ENCODE measurements around the gene BHLHE40. TPM values are rescaled to one million over a fixed set of nuclear protein-coding genes. Genes with fewer than 3 reads are reported as not detected.
A peak's percentile ranks its signal among the peaks of the same experiment; 100 is the strongest.

Gene BHLHE40
- total RNA-seq, 2 experiments from 2014 or later = 209 to 219 TPM

DNA sequence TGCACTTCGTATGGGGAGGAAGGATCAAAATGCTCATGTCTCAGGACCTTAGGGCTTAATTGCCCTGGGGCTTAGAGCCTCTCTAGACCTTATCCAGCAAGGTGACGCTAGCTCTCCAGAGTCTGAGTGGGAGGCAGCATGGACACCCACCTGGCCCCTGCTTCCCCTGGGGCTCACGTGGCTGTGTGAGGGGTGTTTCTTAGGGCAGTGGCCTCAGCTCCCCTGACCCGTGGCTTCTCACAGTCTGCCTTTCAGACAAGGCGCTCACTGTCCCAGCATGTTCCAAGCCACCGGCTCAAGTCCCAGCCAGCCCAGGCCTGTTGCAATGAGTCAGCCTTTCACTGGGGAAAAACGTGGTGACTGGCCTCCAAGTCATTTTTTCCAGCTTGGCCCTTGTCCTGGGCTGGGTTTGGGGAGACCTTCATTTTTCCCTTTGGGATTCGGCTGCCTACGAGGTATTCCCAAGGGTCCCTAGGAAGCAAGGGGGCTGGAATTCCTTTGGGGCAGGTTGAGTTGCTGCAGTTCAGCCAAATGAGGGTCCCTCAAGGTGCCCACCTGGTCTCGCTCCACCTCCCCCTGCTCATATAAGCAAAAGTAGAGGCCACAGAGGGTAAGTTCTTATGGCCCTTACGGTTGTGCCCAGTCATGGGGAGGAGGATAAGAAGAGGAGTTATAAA is 15.7 kb downstream of the BHLHE40 start:
- Mint-ChIP-seq H3K36me3 (ENCODE audit: low read depth) (no peaks in the 10 kb centered on the region), H3K4me3 (no peak overlapping the region), H3K9me3 (ENCODE audit: insufficient read depth) (no peaks in the 10 kb centered on the region), H3K4me1 (ENCODE audit: low read depth) (peaks cover 45% of the 10 kb centered on the region), H3K27ac (no peak overlapping the region), H3K27me3 (ENCODE audit: low read depth) (no peaks in the 10 kb centered on the region)
- POLR2A ChIA-PET = interaction anchor here (1.0 to 8.0 kb wide), 5 partner anchors 8 to 32 kb away, joined by 3 to 73 read pairs (median 4); no protein-coding TSS in a partner anchor
- CTCF ChIA-PET = interaction anchor here (0.6 to 1.4 kb wide), 5 partner anchors 8 to 283 kb away, joined by 3 to 5 read pairs (median 3); no protein-coding TSS in a partner anchor
- DNase-seq (peak; percentile 20), ATAC-seq (no peak)

DNA sequence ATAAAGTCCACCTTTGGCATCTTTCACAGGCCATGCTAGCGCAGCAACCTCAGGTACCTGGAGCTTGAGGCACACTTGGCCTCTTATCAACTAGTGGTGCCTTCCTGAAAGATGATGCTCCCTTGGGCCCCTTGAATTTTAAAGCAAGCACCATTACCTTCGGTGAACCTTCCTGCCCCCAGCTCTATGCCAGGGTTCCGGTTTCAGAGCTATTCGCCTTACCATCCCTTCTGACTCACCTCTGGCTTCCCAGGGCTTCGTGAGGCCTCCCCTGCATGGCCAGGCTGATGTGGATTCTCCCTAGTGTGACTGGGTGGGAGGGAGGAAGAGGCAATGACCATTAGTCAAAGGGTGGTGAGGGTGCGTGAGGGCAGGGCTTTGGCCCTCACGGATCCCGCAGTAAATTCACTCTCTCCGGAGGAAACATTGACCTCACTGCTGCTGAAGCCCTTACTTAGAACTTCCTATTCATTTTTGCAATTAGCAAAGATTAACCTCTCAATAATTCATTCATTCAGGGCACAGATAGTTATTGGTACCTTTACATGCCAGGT is 16.3 kb downstream of the BHLHE40 start:
- ChIA-PET CTCF (interaction anchor here (1.4 kb wide), 1 partner anchor 284 kb away, joined by 4 read pairs; no protein-coding TSS in a partner anchor), POLR2A (interaction anchor here (1.0 to 8.0 kb wide), 2 partner anchors 11 to 32 kb away, joined by 4 to 73 read pairs; no protein-coding TSS in a partner anchor)
- no peak overlapping the region for H3K4me3 Mint-ChIP-seq
- H3K9me3 Mint-ChIP-seq (ENCODE audit: insufficient read depth) = no peaks in the 10 kb centered on the region
- no peak overlapping the region for H3K27ac Mint-ChIP-seq
- H3K36me3 Mint-ChIP-seq (ENCODE audit: low read depth) = no peaks in the 10 kb centered on the region
- no peaks in the 10 kb centered on the region for H3K27me3 Mint-ChIP-seq (ENCODE audit: low read depth)
- peaks cover 50% of the 10 kb centered on the region for H3K4me1 Mint-ChIP-seq (ENCODE audit: low read depth)
- DNase-seq (no peak), ATAC-seq (no peak)

DNA sequence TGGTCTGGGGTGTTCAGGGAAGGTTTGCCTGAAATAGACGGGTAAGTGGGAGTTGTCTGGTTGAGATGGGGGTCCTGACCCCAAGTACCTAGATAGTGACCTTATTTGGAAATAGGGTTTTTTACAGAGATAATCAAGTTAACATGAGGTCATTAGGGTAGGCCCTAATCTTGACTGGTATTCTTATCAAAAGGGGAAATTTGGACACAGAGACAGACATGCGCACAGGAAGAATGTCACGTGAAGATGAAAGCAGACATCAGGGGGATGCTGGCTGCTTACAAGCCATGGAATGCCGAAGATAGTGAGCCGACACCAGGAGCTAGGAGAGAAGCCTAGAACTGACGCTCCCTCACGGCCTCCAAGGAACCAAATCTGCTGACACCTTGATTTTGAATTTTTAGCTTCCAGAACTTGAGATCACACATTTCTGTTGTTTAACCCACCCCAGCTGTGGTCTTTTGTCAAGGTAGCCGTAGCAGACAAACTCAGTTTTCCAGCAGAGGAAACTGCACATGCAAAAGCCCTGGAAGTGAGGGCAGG is 17.1 kb downstream of the BHLHE40 start:
- ATAC-seq (no peak), DNase-seq (no peak)
- ChIA-PET POLR2A (interaction anchor here (0.8 to 8.0 kb wide), 2 partner anchors 12 to 17 kb away, joined by 3 to 73 read pairs; partner anchors contain the start of gene BHLHE40), CTCF (interaction anchor here (0.7 to 1.8 kb wide), 5 partner anchors 9 to 285 kb away, joined by 3 to 8 read pairs (median 3); no protein-coding TSS in a partner anchor)
- H3K4me3 Mint-ChIP-seq = no peak overlapping the region
- H3K27me3 Mint-ChIP-seq (ENCODE audit: low read depth) = no peaks in the 10 kb centered on the region
- H3K9me3 Mint-ChIP-seq (ENCODE audit: insufficient read depth) = no peaks in the 10 kb centered on the region
- no peak overlapping the region for H3K27ac Mint-ChIP-seq
- H3K36me3 Mint-ChIP-seq (ENCODE audit: low read depth) = no peaks in the 10 kb centered on the region
- H3K4me1 Mint-ChIP-seq (ENCODE audit: low read depth) = peaks cover 57% of the 10 kb centered on the region

DNA sequence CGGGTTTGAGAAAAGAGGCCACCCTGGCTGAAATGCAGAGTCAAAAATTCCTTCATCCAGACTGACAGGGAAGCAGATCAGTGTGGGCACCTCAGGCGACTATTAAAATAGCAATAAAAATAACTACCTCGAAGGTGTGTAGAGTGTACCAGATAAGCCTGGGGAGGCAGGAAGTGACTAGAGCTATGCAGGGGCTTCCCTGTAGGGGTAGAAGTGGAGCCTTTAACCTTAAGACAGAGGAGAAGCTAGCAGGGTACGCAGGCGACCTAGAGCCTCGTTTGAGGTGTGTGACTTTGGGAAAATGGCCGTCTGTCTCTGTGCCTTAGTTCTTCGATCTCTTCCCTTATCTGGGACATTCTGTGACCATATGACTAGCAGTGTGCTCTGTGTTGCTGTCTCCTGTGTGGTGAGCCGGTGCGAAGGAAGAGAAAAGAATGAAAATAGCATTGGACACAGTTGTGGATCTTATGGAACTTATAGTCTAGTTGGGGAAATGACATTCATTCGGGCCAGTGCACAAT is 17.6 kb downstream of the BHLHE40 start:
- ATAC-seq = peak; percentile 50
- CTCF ChIA-PET = interaction anchor here (0.6 to 1.8 kb wide), 6 partner anchors 9 to 285 kb away, joined by 3 to 8 read pairs (median 3); no protein-coding TSS in a partner anchor
- H3K9me3 Mint-ChIP-seq (ENCODE audit: insufficient read depth) = no peaks in the 10 kb centered on the region
- peaks cover 63% of the 10 kb centered on the region for H3K4me1 Mint-ChIP-seq (ENCODE audit: low read depth)
- no peaks in the 10 kb centered on the region for H3K27me3 Mint-ChIP-seq (ENCODE audit: low read depth)
- H3K4me3 Mint-ChIP-seq = no peak overlapping the region
- DNase-seq = no peak
- POLR2A ChIA-PET = interaction anchor here (0.8 to 8.0 kb wide), 2 partner anchors 12 to 18 kb away, joined by 3 to 73 read pairs; partner anchors contain the start of gene BHLHE40
- peak overlapping the region; percentile 37 for H3K27ac Mint-ChIP-seq
- no peaks in the 10 kb centered on the region for H3K36me3 Mint-ChIP-seq (ENCODE audit: low read depth)

DNA sequence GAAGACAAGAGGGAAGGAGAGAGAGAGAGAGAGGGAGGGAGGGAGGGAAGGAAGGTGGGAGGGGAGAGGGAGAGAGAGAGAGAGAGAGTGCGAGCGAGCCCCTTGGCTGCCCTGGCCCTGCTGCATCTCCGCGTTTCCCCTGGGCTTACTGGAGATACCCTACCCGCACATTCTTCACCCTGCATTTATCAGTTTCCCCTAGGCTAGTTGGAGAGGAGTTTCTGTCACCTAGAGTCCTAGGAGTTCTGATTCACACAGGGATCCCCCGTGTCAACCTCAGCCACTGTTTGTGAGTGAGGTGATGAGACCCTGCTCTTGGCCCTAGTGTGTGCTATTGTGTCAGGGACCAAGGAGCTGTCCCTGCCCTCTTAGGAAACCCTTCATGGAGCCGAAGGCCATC is 18.7 kb downstream of the BHLHE40 start:
- H3K27ac Mint-ChIP-seq = no peak overlapping the region
- H3K9me3 Mint-ChIP-seq (ENCODE audit: insufficient read depth) = no peaks in the 10 kb centered on the region
- no peaks in the 10 kb centered on the region for H3K36me3 Mint-ChIP-seq (ENCODE audit: low read depth)
- ATAC-seq (no peak), DNase-seq (no peak)
- H3K4me1 Mint-ChIP-seq (ENCODE audit: low read depth) = peaks cover 74% of the 10 kb centered on the region
- H3K27me3 Mint-ChIP-seq (ENCODE audit: low read depth) = no peaks in the 10 kb centered on the region
- ChIA-PET CTCF (interaction anchor here (1.2 to 1.8 kb wide), 2 partner anchors 10 to 28 kb away, joined by 3 to 8 read pairs; no protein-coding TSS in a partner anchor), POLR2A (interaction anchor here (8.0 kb wide), 1 partner anchor 13 kb away, joined by 73 read pairs; no protein-coding TSS in a partner anchor)
- H3K4me3 Mint-ChIP-seq = no peak overlapping the region

DNA sequence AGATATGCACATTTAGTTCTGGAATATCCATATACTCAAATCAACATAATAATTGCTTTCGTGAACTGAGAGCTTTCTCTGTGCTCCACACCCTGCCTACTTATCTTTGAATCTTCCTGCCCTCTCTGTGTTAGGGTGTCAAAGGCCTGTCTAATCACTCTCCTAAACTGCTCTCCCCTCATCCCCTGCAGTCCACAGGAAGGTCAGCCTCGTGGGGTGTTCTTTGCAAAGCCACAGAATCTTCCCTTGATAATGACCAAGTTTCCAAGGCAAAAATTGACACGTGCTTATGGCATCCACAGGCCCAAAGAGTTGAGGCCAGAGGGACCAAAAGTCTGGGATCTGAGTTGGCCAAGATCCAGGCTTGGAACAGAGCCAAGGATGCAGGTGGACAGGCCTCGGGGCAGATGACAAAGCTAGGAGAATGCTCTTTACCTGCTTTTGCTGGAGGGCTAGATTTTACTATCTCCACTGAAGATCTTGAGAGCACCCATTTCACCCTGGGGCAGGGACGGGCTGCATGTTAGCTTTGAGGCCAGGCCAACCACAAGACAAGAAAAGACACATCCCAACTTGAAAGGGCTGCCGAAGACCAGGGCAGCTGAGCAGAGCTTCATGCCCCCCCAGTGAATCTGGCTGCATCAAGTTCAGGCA is 20.4 kb downstream of the BHLHE40 start:
- H3K4me3 Mint-ChIP-seq = no peak overlapping the region
- no peaks in the 10 kb centered on the region for H3K9me3 Mint-ChIP-seq (ENCODE audit: insufficient read depth)
- CTCF ChIA-PET = interaction anchor here (0.8 to 4.8 kb wide), 11 partner anchors 12 to 289 kb away, joined by 3 to 23 read pairs (median 4); no protein-coding TSS in a partner anchor
- H3K27ac Mint-ChIP-seq = peak overlapping the region; percentile 73
- peak; percentile 52 for ATAC-seq
- peaks cover 77% of the 10 kb centered on the region for H3K4me1 Mint-ChIP-seq (ENCODE audit: low read depth)
- no peaks in the 10 kb centered on the region for H3K27me3 Mint-ChIP-seq (ENCODE audit: low read depth)
- H3K36me3 Mint-ChIP-seq (ENCODE audit: low read depth) = no peaks in the 10 kb centered on the region
- POLR2A ChIA-PET = interaction anchor here (0.5 to 8.0 kb wide), 8 partner anchors 11 to 178 kb away, joined by 3 to 73 read pairs (median 3); partner anchors contain the start of gene BHLHE40
- DNase-seq = peak; percentile 60

DNA sequence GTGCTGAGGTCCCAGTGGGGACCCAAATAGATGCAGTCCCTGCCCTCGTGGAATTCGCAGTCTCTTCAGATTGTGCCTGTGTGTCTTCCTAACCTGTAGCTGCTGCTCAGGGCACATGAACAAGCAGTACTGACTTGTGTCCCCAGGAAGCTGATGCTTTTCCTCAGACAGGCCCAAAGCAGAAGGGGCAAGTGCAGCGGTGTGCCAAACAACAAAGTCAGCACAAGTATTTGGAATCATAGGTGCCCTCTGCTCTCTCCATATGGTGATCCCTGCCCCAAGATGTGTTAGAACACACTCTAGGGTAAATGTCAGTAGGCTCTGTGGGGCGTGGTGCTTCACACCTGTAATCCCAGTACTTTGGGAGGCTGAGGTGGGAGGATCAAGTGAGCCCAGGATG is 21.9 kb downstream of the BHLHE40 start:
- no peaks in the 10 kb centered on the region for H3K9me3 Mint-ChIP-seq (ENCODE audit: insufficient read depth)
- ATAC-seq = no peak
- DNase-seq = no peak

DNA sequence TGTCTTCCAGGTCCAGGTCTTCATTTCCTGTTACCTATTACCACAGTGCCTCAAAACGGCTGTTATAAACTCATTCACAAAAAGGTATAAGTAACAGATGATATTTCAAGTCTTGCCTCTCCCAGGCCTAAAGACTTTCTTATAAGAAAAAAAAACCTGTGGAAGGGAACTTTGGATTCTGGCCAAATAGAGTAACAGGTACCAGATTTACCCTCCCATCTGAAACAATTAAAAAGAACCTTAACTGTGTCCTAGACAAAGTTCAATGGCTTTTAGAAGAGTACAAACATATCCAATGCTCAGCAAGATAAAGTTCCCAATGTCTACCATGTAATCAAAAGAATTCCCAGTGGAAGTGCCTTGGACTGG is 22.6 kb downstream of the BHLHE40 start:
- ChIA-PET POLR2A (interaction anchor here (2.1 to 8.0 kb wide), 4 partner anchors 10 to 23 kb away, joined by 9 to 73 read pairs (median 18); partner anchors contain the start of gene BHLHE40), CTCF (interaction anchor here (0.8 to 4.8 kb wide), 9 partner anchors 10 to 291 kb away, joined by 3 to 23 read pairs (median 4); partner anchors contain the start of gene BHLHE40)
- Mint-ChIP-seq H3K4me1 (ENCODE audit: low read depth) (peaks cover 84% of the 10 kb centered on the region), H3K27ac (peak overlapping the region; percentile 84), H3K27me3 (ENCODE audit: low read depth) (no peaks in the 10 kb centered on the region), H3K4me3 (no peak overlapping the region), H3K9me3 (ENCODE audit: insufficient read depth) (no peaks in the 10 kb centered on the region), H3K36me3 (ENCODE audit: low read depth) (no peaks in the 10 kb centered on the region)
- DNase-seq (no peak), ATAC-seq (no peak)

More for the DNA sequence above, 21.9 kb downstream of the BHLHE40 start:
- no peaks in the 10 kb centered on the region for H3K27me3 Mint-ChIP-seq (ENCODE audit: low read depth)
- H3K36me3 Mint-ChIP-seq (ENCODE audit: low read depth) = no peaks in the 10 kb centered on the region
- no peak overlapping the region for H3K4me3 Mint-ChIP-seq
- ChIA-PET POLR2A (interaction anchor here (1.5 to 8.0 kb wide), 5 partner anchors 11 to 169 kb away, joined by 5 to 73 read pairs (median 17); partner anchors contain the start of gene BHLHE40), CTCF (interaction anchor here (0.8 to 4.8 kb wide), 8 partner anchors 10 to 290 kb away, joined by 3 to 23 read pairs (median 4); partner anchors contain the start of gene BHLHE40)
- H3K27ac Mint-ChIP-seq = peak overlapping the region; percentile 48
- H3K4me1 Mint-ChIP-seq (ENCODE audit: low read depth) = peaks cover 85% of the 10 kb centered on the region

DNA sequence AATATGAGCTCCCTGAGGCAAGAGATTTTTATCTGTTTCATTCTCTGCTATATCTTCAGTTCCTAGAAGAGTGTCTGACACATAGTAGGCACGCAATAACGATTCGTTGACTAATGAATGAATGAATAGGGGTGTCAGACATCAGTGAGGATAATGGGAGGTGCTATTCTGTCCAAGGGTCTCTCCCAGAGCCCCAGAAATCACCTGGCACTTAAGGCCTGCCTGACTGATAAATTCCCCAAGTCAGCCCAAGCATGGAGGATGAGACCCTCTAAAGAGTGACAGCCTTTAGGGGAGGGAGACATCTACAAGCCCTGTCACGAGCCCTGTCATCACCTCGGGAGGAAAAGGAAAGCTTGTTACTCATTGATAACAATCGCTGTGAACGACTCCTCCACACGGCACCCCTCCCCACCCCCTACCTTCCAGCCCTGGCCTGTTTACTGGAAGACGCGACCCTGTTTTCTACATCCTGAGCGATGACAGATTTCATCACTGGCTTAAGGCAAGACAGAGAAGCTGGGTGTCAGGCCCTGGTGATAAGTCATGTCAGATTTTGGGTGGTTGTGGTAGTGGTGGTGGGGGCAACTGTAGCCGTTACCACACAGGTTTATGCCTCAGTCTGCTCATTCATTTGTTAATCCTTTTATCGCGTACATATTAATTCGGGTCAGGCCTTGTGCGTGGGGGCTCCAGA is 23.1 kb downstream of the BHLHE40 start:
- peak; percentile 50 for ATAC-seq

DNA sequence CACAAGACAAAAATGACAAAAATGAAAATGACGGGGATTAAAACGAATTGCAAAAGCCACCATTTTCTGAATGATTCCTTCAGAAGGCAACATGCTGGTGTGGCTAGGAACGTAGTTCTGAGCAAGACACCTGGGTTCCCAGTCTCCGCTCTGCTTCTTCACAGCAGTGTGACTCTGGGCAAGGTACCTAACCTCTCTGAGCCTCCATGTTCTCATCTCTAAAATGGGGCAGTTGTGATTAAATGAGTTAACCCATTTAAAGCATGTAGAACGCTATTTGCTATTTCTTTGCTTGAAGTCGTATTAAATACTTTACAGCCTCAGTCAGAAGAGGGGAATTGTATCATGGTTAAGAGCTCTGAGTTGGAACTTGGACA is 23.6 kb downstream of the BHLHE40 start:
- no peak for DNase-seq
- Mint-ChIP-seq H3K9me3 (ENCODE audit: insufficient read depth) (no peaks in the 10 kb centered on the region), H3K27ac (peak overlapping the region; percentile 84), H3K36me3 (ENCODE audit: low read depth) (no peaks in the 10 kb centered on the region), H3K27me3 (ENCODE audit: low read depth) (no peaks in the 10 kb centered on the region), H3K4me3 (peak overlapping the region; percentile 47), H3K4me1 (ENCODE audit: low read depth) (peaks cover 89% of the 10 kb centered on the region)
- ChIA-PET CTCF (interaction anchor here (1.2 to 4.8 kb wide), 6 partner anchors 9 to 292 kb away, joined by 4 to 23 read pairs (median 14); no protein-coding TSS in a partner anchor), POLR2A (interaction anchor here (0.6 to 8.0 kb wide), 5 partner anchors 9 to 27 kb away, joined by 3 to 73 read pairs (median 17); partner anchors contain the start of gene BHLHE40)
- ATAC-seq = no peak

More for the DNA sequence above, 23.1 kb downstream of the BHLHE40 start:
- H3K4me1 Mint-ChIP-seq (ENCODE audit: low read depth) = peaks cover 85% of the 10 kb centered on the region
- peak overlapping the region; percentile 47 for H3K4me3 Mint-ChIP-seq
- DNase-seq = peak; percentile 66
- ChIA-PET POLR2A (interaction anchor here (0.6 to 8.0 kb wide), 5 partner anchors 10 to 28 kb away, joined by 3 to 73 read pairs (median 17); partner anchors contain the start of gene BHLHE40), CTCF (interaction anchor here (1.0 to 4.8 kb wide), 10 partner anchors 9 to 292 kb away, joined by 3 to 23 read pairs (median 8); no protein-coding TSS in a partner anchor)
- no peaks in the 10 kb centered on the region for H3K9me3 Mint-ChIP-seq (ENCODE audit: insufficient read depth)
- peak overlapping the region; percentile 84 for H3K27ac Mint-ChIP-seq
- H3K27me3 Mint-ChIP-seq (ENCODE audit: low read depth) = no peaks in the 10 kb centered on the region
- H3K36me3 Mint-ChIP-seq (ENCODE audit: low read depth) = no peaks in the 10 kb centered on the region
